22Rv1 (cell line): ENCODE results near the gene VMP1.

Source experiments
- CTCF ChIP-seq: fragments of 450-650 bp; IDR thresholded peaks from 2 replicates; pipeline ENCODE4 v1.5.1; 2017; ENCODE audit warnings: mild to moderate bottlenecking
- ZFX ChIP-seq: fragments of 450-650 bp; IDR thresholded peaks from 2 replicates; pipeline ENCODE4 v1.6.1; 2017; ENCODE audit warnings: antibody characterized with exemption, borderline replicate concordance

GRCh38 chr17:59812139-59812538, 104.7 kb downstream of the VMP1 start:
- TF ChIP-seq CTCF (no peak), ZFX (no peak)
